Stomach smooth muscle (tissue), 2 donors: ENCODE measurements around the gene ESAM.

Experiments used
- H3K27ac ChIP-seq: one replicate; pipeline ENCODE4 v1.7.0; 2013; ENCODE audit warnings: mild to moderate bottlenecking, low read length, inconsistent platforms
- H3K27me3 ChIP-seq, 2 donors: one replicate each; pipeline ENCODE4 v1.7.0; 2013; ENCODE audit warnings: low read length in 2 of 2; ENCODE audit not compliant: insufficient read depth in 2 of 2, control insufficient read depth in 1 of 2
- H3K36me3 ChIP-seq, 2 donors: one replicate each; pipeline ENCODE4 v1.7.0; 2013; ENCODE audit warnings: low read length in 2 of 2; ENCODE audit not compliant: control insufficient read depth in 2 of 2, insufficient read depth in 2 of 2
- H3K4me1 ChIP-seq: one replicate; pipeline ENCODE4 v1.7.0; 2013; ENCODE audit warnings: low read length; ENCODE audit not compliant: control insufficient read depth, insufficient read depth
- H3K4me3 ChIP-seq, 2 donors: one replicate each; pipeline ENCODE4 v1.7.0; 2013; ENCODE audit warnings: low read length in 2 of 2
- H3K9ac ChIP-seq, 2 donors: one replicate each; pipeline ENCODE4 v1.7.0; 2013; ENCODE audit warnings: low read length in 2 of 2, mild to moderate bottlenecking in 1 of 2
- H3K9me3 ChIP-seq, 2 donors: one replicate each; pipeline ENCODE4 v1.7.0; 2013; ENCODE audit warnings: low read length in 2 of 2; ENCODE audit not compliant: control insufficient read depth in 2 of 2
- donor health status: healthy.
- donor health status: Pancreatic carcinoma.

Gene ESAM

GRCh38 chr11:124798991-124799347, 36.9 kb upstream of the ESAM start:
- Histone ChIP-seq H3K4me1 (peaks cover 12% of the 10 kb centered on the region), H3K9ac (peak overlapping the region; percentile 76 to 89), H3K4me3 (peak overlapping the region; percentile 78 to 88), H3K27ac (peak overlapping the region; percentile 98), H3K36me3 (no peaks in the 10 kb centered on the region), H3K27me3 (no peaks in the 10 kb centered on the region), H3K9me3 (no peaks in the 10 kb centered on the region)

- Histone ChIP-seq H3K36me3 (no peaks in the 10 kb centered on the region), H3K4me1 (peaks cover 12% of the 10 kb centered on the region), H3K27ac (no peak overlapping the region), H3K27me3 (no peaks in the 10 kb centered on the region), H3K9me3 (no peaks in the 10 kb centered on the region), H3K9ac (no peak overlapping the region), H3K4me3 (no peak overlapping the region)
Observed at GRCh38 chr11:124796312-124796711, 34.2 kb upstream of the ESAM start.

- Histone ChIP-seq H3K27me3 (no peaks in the 10 kb centered on the region), H3K36me3 (no peaks in the 10 kb centered on the region), H3K9ac (no peak overlapping the region), H3K9me3 (no peaks in the 10 kb centered on the region), H3K4me1 (peaks cover 2% of the 10 kb centered on the region), H3K4me3 (no peak overlapping the region), H3K27ac (no peak overlapping the region)
Observed at GRCh38 chr11:124793466-124794278, 31.6 kb upstream of the ESAM start.

- no peaks in the 10 kb centered on the region for H3K9me3 ChIP-seq
- no peak overlapping the region for H3K9ac ChIP-seq
- H3K4me3 ChIP-seq, result no peak overlapping the region
- H3K27ac ChIP-seq, result no peak overlapping the region
- no peaks in the 10 kb centered on the region for H3K27me3 ChIP-seq
- no peaks in the 10 kb centered on the region for H3K4me1 ChIP-seq
- H3K36me3 ChIP-seq, result no peaks in the 10 kb centered on the region
Observed at GRCh38 chr11:124791626-124792341, 29.7 kb upstream of the ESAM start.

- Histone ChIP-seq H3K27ac (no peak overlapping the region), H3K9me3 (no peaks in the 10 kb centered on the region), H3K27me3 (no peaks in the 10 kb centered on the region), H3K4me3 (no peak overlapping the region), H3K4me1 (no peaks in the 10 kb centered on the region), H3K36me3 (no peaks in the 10 kb centered on the region), H3K9ac (no peak overlapping the region)
Observed at GRCh38 chr11:124788521-124788920, 26.4 kb upstream of the ESAM start.

- H3K9ac ChIP-seq, result no peak overlapping the region
- H3K27ac ChIP-seq, result no peak overlapping the region
- H3K4me3 ChIP-seq, result no peak overlapping the region
- H3K27me3 ChIP-seq, result no peaks in the 10 kb centered on the region
- H3K9me3 ChIP-seq, result no peaks in the 10 kb centered on the region
- H3K4me1 ChIP-seq, result no peaks in the 10 kb centered on the region
- no peaks in the 10 kb centered on the region for H3K36me3 ChIP-seq
Observed at GRCh38 chr11:124784051-124784450, 22.0 kb upstream of the ESAM start.

GRCh38 chr11:124783002-124783401, 20.9 kb upstream of the ESAM start:
- Histone ChIP-seq H3K4me3 (no peak overlapping the region), H3K27me3 (no peaks in the 10 kb centered on the region), H3K9me3 (no peaks in the 10 kb centered on the region), H3K9ac (no peak overlapping the region), H3K36me3 (no peaks in the 10 kb centered on the region), H3K4me1 (no peaks in the 10 kb centered on the region), H3K27ac (no peak overlapping the region)

GRCh38 chr11:124779568-124779967, 17.5 kb upstream of the ESAM start:
- Histone ChIP-seq H3K4me1 (no peaks in the 10 kb centered on the region), H3K9ac (no peak overlapping the region)

GRCh38 chr11:124778281-124778680, 16.2 kb upstream of the ESAM start:
- Histone ChIP-seq H3K4me3 (no peak overlapping the region), H3K4me1 (no peaks in the 10 kb centered on the region), H3K27ac (no peak overlapping the region), H3K9me3 (no peaks in the 10 kb centered on the region), H3K27me3 (no peaks in the 10 kb centered on the region), H3K9ac (no peak overlapping the region), H3K36me3 (no peaks in the 10 kb centered on the region)

More at GRCh38 chr11:124779568-124779967, 17.5 kb upstream of the ESAM start:
- H3K27ac ChIP-seq, result no peak overlapping the region
- H3K9me3 ChIP-seq, result no peaks in the 10 kb centered on the region
- no peaks in the 10 kb centered on the region for H3K27me3 ChIP-seq
- no peak overlapping the region for H3K4me3 ChIP-seq
- H3K36me3 ChIP-seq, result no peaks in the 10 kb centered on the region

- no peak overlapping the region for H3K9ac ChIP-seq
Observed at GRCh38 chr11:124776865-124777645, 15.0 kb upstream of the ESAM start.

More at GRCh38 chr11:124776865-124777645, 15.0 kb upstream of the ESAM start:
- Histone ChIP-seq H3K27me3 (no peaks in the 10 kb centered on the region), H3K36me3 (peaks cover 0 to under 1% of the 10 kb centered on the region in 2 donors), H3K4me1 (no peaks in the 10 kb centered on the region), H3K27ac (no peak overlapping the region), H3K4me3 (no peak overlapping the region), H3K9me3 (no peaks in the 10 kb centered on the region)
